ENCODE measurements around the gene TMEM72.

DNA sequence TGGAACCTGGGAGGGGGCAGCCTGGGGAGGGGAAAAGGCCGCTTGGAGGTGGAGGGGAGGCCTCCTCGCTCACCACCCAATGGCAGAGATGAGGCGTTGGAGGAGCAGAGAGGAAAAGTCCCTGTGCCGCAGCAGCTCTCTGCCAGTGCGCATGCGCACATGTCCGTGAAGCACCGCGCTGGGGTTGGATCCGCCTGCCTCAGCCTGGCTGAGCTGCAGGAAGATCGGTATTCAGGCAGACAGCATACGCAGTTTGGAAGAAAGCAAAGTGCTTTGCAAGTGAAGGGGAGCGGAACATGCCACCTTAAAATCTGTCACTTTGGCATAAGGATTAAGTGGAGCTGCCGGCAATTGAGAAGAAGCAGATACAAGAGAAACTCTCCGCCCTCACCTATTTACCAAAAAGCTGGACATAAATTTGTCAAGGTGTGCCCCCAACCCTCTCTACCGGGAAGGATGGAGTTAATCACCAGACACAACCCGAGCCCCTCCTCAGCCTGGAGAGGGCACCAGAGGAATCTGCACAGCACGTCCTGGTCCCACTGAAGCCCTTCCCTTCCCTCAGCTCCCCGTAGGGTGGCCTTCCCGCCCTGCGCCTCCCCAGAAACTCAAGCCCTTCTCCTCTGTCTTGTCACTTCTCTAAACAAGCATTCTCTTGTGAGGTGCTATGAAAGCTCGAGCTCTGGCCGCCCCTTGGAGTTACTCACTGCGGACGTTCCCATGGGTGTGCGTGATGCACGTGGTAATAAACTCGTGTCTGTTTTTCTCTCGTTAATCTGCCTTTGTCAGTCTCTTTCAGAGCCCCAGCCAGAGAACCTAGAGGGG is 32.2 kb upstream of the TMEM72 start:
- TF ChIP-seq, protein P1, sequence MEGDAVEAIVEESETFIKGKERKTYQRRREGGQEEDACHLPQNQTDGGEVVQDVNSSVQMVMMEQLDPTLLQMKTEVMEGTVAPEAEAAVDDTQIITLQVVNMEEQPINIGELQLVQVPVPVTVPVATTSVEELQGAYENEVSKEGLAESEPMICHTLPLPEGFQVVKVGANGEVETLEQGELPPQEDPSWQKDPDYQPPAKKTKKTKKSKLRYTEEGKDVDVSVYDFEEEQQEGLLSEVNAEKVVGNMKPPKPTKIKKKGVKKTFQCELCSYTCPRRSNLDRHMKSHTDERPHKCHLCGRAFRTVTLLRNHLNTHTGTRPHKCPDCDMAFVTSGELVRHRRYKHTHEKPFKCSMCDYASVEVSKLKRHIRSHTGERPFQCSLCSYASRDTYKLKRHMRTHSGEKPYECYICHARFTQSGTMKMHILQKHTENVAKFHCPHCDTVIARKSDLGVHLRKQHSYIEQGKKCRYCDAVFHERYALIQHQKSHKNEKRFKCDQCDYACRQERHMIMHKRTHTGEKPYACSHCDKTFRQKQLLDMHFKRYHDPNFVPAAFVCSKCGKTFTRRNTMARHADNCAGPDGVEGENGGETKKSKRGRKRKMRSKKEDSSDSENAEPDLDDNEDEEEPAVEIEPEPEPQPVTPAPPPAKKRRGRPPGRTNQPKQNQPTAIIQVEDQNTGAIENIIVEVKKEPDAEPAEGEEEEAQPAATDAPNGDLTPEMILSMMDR (IDR thresholded peaks at IDR 0.05; ENCODE audit: extremely low read depth in 1 of 2, insufficient read depth in 1 of 2, low read depth in 1 of 2, low read length in 2 of 2) = no peak
- TF ChIP-seq POLR2A (IDR thresholded peaks at IDR 0.05; ENCODE audit: low read depth, low read length) (no peak), MYC (IDR thresholded peaks at IDR 0.05; ENCODE audit: low read depth, low read length) (no peak), GATA2 (IDR thresholded peaks at IDR 0.05; ENCODE audit: insufficient read depth, insufficient read length, low read depth, low read length) (no peak), POLR2AphosphoS5 (IDR thresholded peaks at IDR 0.05; ENCODE audit: insufficient read depth, low read depth, low read length) (no peak), EZH2 (IDR thresholded peaks at IDR 0.05; ENCODE audit: borderline replicate concordance, low read depth, low read length, severe bottlenecking) (peak; percentile 51), FOS (IDR thresholded peaks at IDR 0.05; ENCODE audit: borderline replicate concordance, insufficient read depth, low read length) (no peak), JUN (IDR thresholded peaks at IDR 0.05; ENCODE audit: borderline replicate concordance, insufficient read depth, insufficient read length, low read depth) (no peak)
- TF ChIP-seq, protein P2, sequence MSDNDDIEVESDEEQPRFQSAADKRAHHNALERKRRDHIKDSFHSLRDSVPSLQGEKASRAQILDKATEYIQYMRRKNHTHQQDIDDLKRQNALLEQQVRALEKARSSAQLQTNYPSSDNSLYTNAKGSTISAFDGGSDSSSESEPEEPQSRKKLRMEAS (IDR thresholded peaks at IDR 0.05; ENCODE audit: insufficient read depth, insufficient read length) = no peak
